Measurements from ENCODE around the gene IDH3G. TPM values are rescaled to one million over a fixed set of nuclear protein-coding genes. Genes with fewer than 3 reads are reported as not detected.
A peak's percentile ranks its signal among the peaks of the same experiment; 100 is the strongest.

Gene IDH3G
- polyA plus RNA-seq, 3 donors, result 115 to 201 (median 130) TPM

GRCh38 chrX:153769158-153769864, 24.9 kb downstream of the IDH3G start:
- H3K4me3 Mint-ChIP-seq, result no peak overlapping the region
- Histone ChIP-seq H3K36me3 (replicated peaks in 1 of 2; ENCODE audit: control insufficient read depth in 1 of 2, insufficient read depth in 2 of 2, low read length in 2 of 2) (no peaks in the 10 kb centered on the region), H3K79me2 (ENCODE audit: insufficient read depth, low read length) (no peaks in the 10 kb centered on the region), H2AFZ (ENCODE audit: insufficient read depth, low read depth, low read length, poor library complexity, severe bottlenecking) (no peak overlapping the region), H3K4me2 (replicated peaks; ENCODE audit: extremely low read depth, low read length, poor library complexity, severe bottlenecking) (no peak overlapping the region), H3K4me3 (replicated peaks in 1 of 3; ENCODE audit: low read depth in 2 of 3, low read length in 3 of 3) (no peak overlapping the region), H3K27ac (ENCODE audit: low read depth in 1 of 2, low read length in 2 of 2) (no peak overlapping the region), H3K27me3 (ENCODE audit: control insufficient read depth in 2 of 2, insufficient read depth in 2 of 2, low read length in 2 of 2) (no peaks in the 10 kb centered on the region), H4K20me1 (ENCODE audit: insufficient read depth, low read length) (no peaks in the 10 kb centered on the region), H3K9ac (ENCODE audit: insufficient read depth, low read length, poor library complexity, severe bottlenecking) (no peak overlapping the region), H3K9me3 (replicated peaks in 1 of 2; ENCODE audit: control insufficient read depth in 1 of 2, insufficient read depth in 1 of 2, low read length in 2 of 2) (no peaks in the 10 kb centered on the region), H3K4me1 (ENCODE audit: control insufficient read depth in 1 of 2, insufficient read depth in 2 of 2, low read length in 2 of 2) (peaks cover 0 to 5% of the 10 kb centered on the region in 2 donors)
- H3K9me3 Mint-ChIP-seq, result peaks cover 0 to 3% (median 0%) of the 10 kb centered on the region in 7 donors
- intact Hi-C loops (cut with micrococcal nuclease), result loop anchor here in 1 of 2 donors (10.0 kb wide), 2 partner anchors 155 to 185 kb away; partner anchors contain the start of gene ARHGAP4
- peak overlapping the region in 2 of 7 donors; percentile 33 to 71 for H3K27ac Mint-ChIP-seq
- TF ChIP-seq, protein P1, sequence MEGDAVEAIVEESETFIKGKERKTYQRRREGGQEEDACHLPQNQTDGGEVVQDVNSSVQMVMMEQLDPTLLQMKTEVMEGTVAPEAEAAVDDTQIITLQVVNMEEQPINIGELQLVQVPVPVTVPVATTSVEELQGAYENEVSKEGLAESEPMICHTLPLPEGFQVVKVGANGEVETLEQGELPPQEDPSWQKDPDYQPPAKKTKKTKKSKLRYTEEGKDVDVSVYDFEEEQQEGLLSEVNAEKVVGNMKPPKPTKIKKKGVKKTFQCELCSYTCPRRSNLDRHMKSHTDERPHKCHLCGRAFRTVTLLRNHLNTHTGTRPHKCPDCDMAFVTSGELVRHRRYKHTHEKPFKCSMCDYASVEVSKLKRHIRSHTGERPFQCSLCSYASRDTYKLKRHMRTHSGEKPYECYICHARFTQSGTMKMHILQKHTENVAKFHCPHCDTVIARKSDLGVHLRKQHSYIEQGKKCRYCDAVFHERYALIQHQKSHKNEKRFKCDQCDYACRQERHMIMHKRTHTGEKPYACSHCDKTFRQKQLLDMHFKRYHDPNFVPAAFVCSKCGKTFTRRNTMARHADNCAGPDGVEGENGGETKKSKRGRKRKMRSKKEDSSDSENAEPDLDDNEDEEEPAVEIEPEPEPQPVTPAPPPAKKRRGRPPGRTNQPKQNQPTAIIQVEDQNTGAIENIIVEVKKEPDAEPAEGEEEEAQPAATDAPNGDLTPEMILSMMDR (IDR thresholded peaks at IDR 0.05), result no peak
- peaks cover 1 to 16% (median 4%) of the 10 kb centered on the region in 3 donors for H3K27me3 Mint-ChIP-seq (ENCODE audit: low read depth in 3 of 3)
- DNase-seq, result peak in 1 of 3 donors; percentile 0
- 98% methylated on average over 9 of the region's 23 CpGs for WGBS (ENCODE audit: insufficient coverage)
- H3K36me3 Mint-ChIP-seq, result no peaks in the 10 kb centered on the region
- H3K4me1 Mint-ChIP-seq, result peaks cover 10% of the 10 kb centered on the region

- Mint-ChIP-seq H3K4me3 (no peak overlapping the region), H3K36me3 (no peaks in the 10 kb centered on the region), H3K9me3 (peaks cover 0 to 3% (median 0%) of the 10 kb centered on the region in 7 donors), H3K4me1 (peaks cover 14% of the 10 kb centered on the region), H3K27me3 (ENCODE audit: low read depth in 3 of 3) (peaks cover 1 to 16% (median 9%) of the 10 kb centered on the region in 3 donors), H3K27ac (peak overlapping the region in 1 of 7 donors; percentile 23)
- H3K9me3 ChIP-seq (replicated peaks in 1 of 2; ENCODE audit: control insufficient read depth in 1 of 2, insufficient read depth in 1 of 2, low read length in 2 of 2), result no peaks in the 10 kb centered on the region
- H3K9ac ChIP-seq (ENCODE audit: insufficient read depth, low read length, poor library complexity, severe bottlenecking), result no peak overlapping the region
- DNase-seq, result peak in 1 of 3 donors; percentile 0
- H3K4me2 ChIP-seq (replicated peaks; ENCODE audit: extremely low read depth, low read length, poor library complexity, severe bottlenecking), result no peak overlapping the region
- H3K4me3 ChIP-seq (replicated peaks in 1 of 3; ENCODE audit: low read depth in 2 of 3, low read length in 3 of 3), result no peak overlapping the region
- no peak overlapping the region for H2AFZ ChIP-seq (ENCODE audit: insufficient read depth, low read depth, low read length, poor library complexity, severe bottlenecking)
- no peaks in the 10 kb centered on the region for H3K79me2 ChIP-seq (ENCODE audit: insufficient read depth, low read length)
- H3K4me1 ChIP-seq (ENCODE audit: control insufficient read depth in 1 of 2, insufficient read depth in 2 of 2, low read length in 2 of 2), result peaks cover 0 to 5% of the 10 kb centered on the region in 2 donors
- H4K20me1 ChIP-seq (ENCODE audit: insufficient read depth, low read length), result no peaks in the 10 kb centered on the region
- intact Hi-C loops (cut with micrococcal nuclease), result loop anchor here in 1 of 2 donors (10.0 kb wide), 2 partner anchors 156 to 186 kb away; partner anchors contain the start of gene ARHGAP4
- no peaks in the 10 kb centered on the region for H3K36me3 ChIP-seq (replicated peaks in 1 of 2; ENCODE audit: control insufficient read depth in 1 of 2, insufficient read depth in 2 of 2, low read length in 2 of 2)
- WGBS (ENCODE audit: insufficient coverage), result 100% methylated on average over 4 of the region's 22 CpGs
- H3K27me3 ChIP-seq (ENCODE audit: control insufficient read depth in 2 of 2, insufficient read depth in 2 of 2, low read length in 2 of 2), result no peaks in the 10 kb centered on the region
- TF ChIP-seq, protein P1 (IDR thresholded peaks at IDR 0.05), result no peak
- H3K27ac ChIP-seq (ENCODE audit: low read depth in 1 of 2, low read length in 2 of 2), result no peak overlapping the region
Observed at GRCh38 chrX:153768311-153769157, 25.6 kb downstream of the IDH3G start.
